Measurements from ENCODE around the gene PDE12. TPM values are rescaled to one million over a fixed set of nuclear protein-coding genes. Genes with fewer than 3 reads are reported as not detected.

PDE12 gene
- total and polyA plus RNA-seq, 2 of the 8 experiments (the other 6 are each of a cell fraction or from before 2014, with no cell fraction given): 9.0 to 12.1 TPM

DNA sequence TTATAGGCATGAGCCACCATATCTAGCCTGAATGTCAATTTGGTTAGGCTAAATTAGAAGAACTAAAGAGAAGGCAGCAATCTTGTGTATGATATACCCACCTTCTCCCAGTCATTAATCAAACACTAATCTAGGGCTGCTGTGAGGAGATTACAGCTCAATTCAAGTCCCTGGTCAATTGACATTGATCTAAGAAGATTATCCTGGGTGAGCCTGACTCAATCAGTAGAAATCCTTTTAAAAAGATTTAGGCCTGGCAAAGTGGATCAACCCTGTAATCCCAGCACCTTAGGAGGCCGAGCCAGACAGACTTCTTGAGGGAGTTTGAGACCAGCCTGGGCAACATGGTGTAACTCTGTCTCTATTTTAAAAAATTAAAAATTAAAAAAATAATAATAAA, 9.5 kb upstream of the PDE12 start:
- Histone ChIP-seq H2BK5ac (ENCODE audit: low read depth, low read length) (no peak overlapping the region), H3K23me2 (ENCODE audit: low read depth, low read length) (no peaks in the 10 kb centered on the region), H4K8ac (ENCODE audit: extremely low read depth, insufficient read depth, low read length) (no peak overlapping the region), H2BK15ac (ENCODE audit: low read length) (no peak overlapping the region), H3K9ac (replicated peaks in 1 of 4; ENCODE audit: extremely low read depth in 1 of 4, low read depth in 3 of 4, low read length in 3 of 4) (no peak overlapping the region), H3K27me3 (replicated peaks in 1 of 4; ENCODE audit: control insufficient read depth in 3 of 4, extremely low read depth in 1 of 4, insufficient read depth in 3 of 4, low read length in 3 of 4) (no peaks in the 10 kb centered on the region), H4K91ac (replicated peaks; ENCODE audit: insufficient read length, low read length) (no peak overlapping the region), H2BK20ac (ENCODE audit: low read length) (no peak overlapping the region), H2AK5ac (ENCODE audit: low read depth, low read length) (no peak overlapping the region), H3K4me3 (ENCODE audit: extremely low read depth in 1 of 4, insufficient read depth in 2 of 4, low read depth in 3 of 4, low read length in 4 of 4) (no peak overlapping the region), H3K4me2 (ENCODE audit: insufficient read depth in 1 of 2, low read depth in 2 of 2, low read length in 2 of 2) (no peak overlapping the region), H4K20me1 (replicated peaks in 1 of 2; ENCODE audit: control insufficient read depth in 1 of 2, insufficient read depth in 2 of 2, low read length in 2 of 2) (no peaks in the 10 kb centered on the region), H2BK120ac (replicated peaks; ENCODE audit: low read depth, low read length) (no peak overlapping the region), H3K23ac (ENCODE audit: insufficient read length) (no peak overlapping the region), H3K14ac (ENCODE audit: insufficient read length) (no peak overlapping the region), H4K5ac (ENCODE audit: insufficient read length, low read depth, low read length) (no peak overlapping the region), H3K79me2 (ENCODE audit: control insufficient read depth in 1 of 2, insufficient read depth in 2 of 2, low read length in 2 of 2) (no peaks in the 10 kb centered on the region), H3K18ac (ENCODE audit: extremely low read depth, low read length) (no peak overlapping the region), H3K27ac (ENCODE audit: low read depth, low read length) (no peak overlapping the region), H3K4ac (replicated peaks; ENCODE audit: insufficient read length, low read depth, low read length) (no peak overlapping the region), H3K4me1 (replicated peaks in 1 of 4; ENCODE audit: control insufficient read depth in 3 of 4, insufficient read depth in 4 of 4, low read length in 3 of 4) (peaks cover 0 to 3% (median 1%) of the 10 kb centered on the region in 4 experiments; a peak in 1 of 7 replicates), H3K56ac (replicated peaks; ENCODE audit: insufficient read length, low read depth, low read length) (no peak overlapping the region), H3K79me1 (ENCODE audit: low read depth, low read length) (no peaks in the 10 kb centered on the region), H2AFZ (ENCODE audit: low read length) (no peak overlapping the region), H3K9me3 (ENCODE audit: insufficient read depth in 2 of 2, low read depth in 1 of 2, low read length in 1 of 2) (no peaks in the 10 kb centered on the region), H2BK12ac (ENCODE audit: low read depth, low read length) (no peak overlapping the region), H3K36me3 (ENCODE audit: control insufficient read depth in 2 of 4, insufficient read depth in 4 of 4, low read length in 3 of 4) (no peaks in the 10 kb centered on the region)
- DNase-seq (ENCODE audit: low read depth in 1 of 2, low spot score in 2 of 2) (no peak), FAIRE-seq (no peak)
- 100% methylated on average over 1 of the region's 1 CpG; no CpG with 5 or more reads in 1 of the 2 experiments for WGBS, 2 experiments (ENCODE audit: extremely low coverage in 1 of 2, insufficient coverage in 1 of 2, insufficient read length in 1 of 2, insufficient replicate concordance in 2 of 2, low coverage in 1 of 2, low lambda C conversion rate in 2 of 2, missing lambda C conversion rate in 1 of 2)
- CTCF ChIA-PET (ENCODE audit: partially characterized antibody): interaction anchor here (0.8 kb wide), 1 partner anchor 42 kb away, joined by 4 read pairs; no protein-coding TSS in a partner anchor
- POLR2A ChIA-PET (ENCODE audit: partially characterized antibody): interaction anchor here (2.2 kb wide), 1 partner anchor 10 kb away, joined by 10 read pairs; the partner anchor contains the start of gene PDE12
- TF ChIP-seq POLR2A (IDR thresholded peaks at IDR 0.05; ENCODE audit: control extremely low read depth in 1 of 2, low read depth in 2 of 2, low read length in 2 of 2) (no peak), SP2 (IDR thresholded peaks at IDR 0.05; ENCODE audit: low read length) (no peak), MAX (IDR thresholded peaks at IDR 0.05) (no peak), JUN (IDR thresholded peaks at IDR 0.05; ENCODE audit: low read depth, low read length) (no peak), EZH2 (IDR thresholded peaks at IDR 0.05; ENCODE audit: low read depth, low read length, severe bottlenecking) (no peak), TEAD4 (IDR thresholded peaks at IDR 0.05; ENCODE audit: low read depth, low read length) (no peak), SIRT6 (IDR thresholded peaks at IDR 0.05; ENCODE audit: low read length) (no peak), KDM4A (IDR thresholded peaks at IDR 0.05; ENCODE audit: low read depth, low read length, severe bottlenecking) (no peak), TAF7 (optimal IDR thresholded peaks at IDR 0.05; ENCODE audit: borderline replicate concordance, low read depth, low read length) (no peak), TAF1 (IDR thresholded peaks at IDR 0.05; ENCODE audit: low read depth, low read length) (no peak), CTBP2 (IDR thresholded peaks at IDR 0.05; ENCODE audit: borderline replicate concordance, insufficient read depth, insufficient read length, low read length) (no peak), JUND (IDR thresholded peaks at IDR 0.05; ENCODE audit: low read length) (no peak), TBP (IDR thresholded peaks at IDR 0.05; ENCODE audit: low read depth, low read length) (no peak), SIN3A (conservative IDR thresholded peaks at IDR 0.05 in 1 of 2, IDR thresholded peaks at IDR 0.05 in 1 of 2; ENCODE audit: low read depth in 1 of 2, low read length in 2 of 2) (no peak), ZNF274 (IDR thresholded peaks at IDR 0.05; ENCODE audit: borderline replicate concordance, extremely low read depth, low read length) (no peak)

Measured in H1 (cell line).